Renal cortex interstitium (tissue), 11 donors: ENCODE measurements around the gene GUCA1C. TPM values are rescaled to one million over a fixed set of nuclear protein-coding genes. Genes with fewer than 3 reads are reported as not detected.

ENCODE experiments used
- DNase-seq, 11 donors: peaks; one replicate each; pipeline ENCODE4 v3.0.0-alpha.2; 2013; ENCODE audit warnings: low read depth in 9 of 11, low spot score in 4 of 11; ENCODE audit errors: extremely low read depth in 1 of 11
- polyA plus RNA-seq, 3 donors: library from polyadenylated mRNA; unstranded; fragments of 120-200 nt; gene quantifications; one replicate each; pipeline ENCODE4 v1.2.1, GENCODE V29; 2013; ENCODE audit not compliant: insufficient read length in 3 of 3

The GUCA1C gene
- polyA plus RNA-seq, 3 donors = 0.22 to 0.35 (median 0.27) TPM

GRCh38 chr3:108918866-108919265, 34.8 kb downstream of the GUCA1C start:
- no peak for DNase-seq

GRCh38 chr3:108914774-108915641, 38.7 kb downstream of the GUCA1C start:
- peak in 7 of 11 donors; percentile 25 to 54 (median 41) for DNase-seq

DNA sequence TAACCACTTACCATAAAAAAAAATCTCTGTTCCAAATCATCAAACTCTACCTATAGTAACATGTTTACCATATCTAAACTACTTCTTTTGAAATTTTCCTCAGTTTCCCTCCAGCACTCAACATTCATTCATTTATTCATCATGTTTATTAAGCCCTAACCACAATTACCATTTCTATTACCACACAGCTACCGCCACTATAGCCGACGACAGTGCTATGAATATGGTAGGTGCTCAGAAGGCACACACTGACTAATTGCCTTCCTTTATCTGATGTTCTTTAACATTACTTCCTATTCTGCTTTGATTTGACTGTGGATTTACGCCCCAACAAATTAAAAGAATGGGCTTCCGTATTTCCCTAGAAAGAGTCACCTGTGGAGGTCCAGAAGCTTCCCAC, 43.9 kb downstream of the GUCA1C start:
- DNase-seq = no peak

GRCh38 chr3:108907194-108907593, 46.5 kb downstream of the GUCA1C start:
- DNase-seq = peak in 1 of 11 donors; percentile 42

- DNase-seq = no peak
Measured at GRCh38 chr3:108899530-108899929, 54.1 kb downstream of the GUCA1C start.

GRCh38 chr3:108897883-108898282, 55.8 kb downstream of the GUCA1C start:
- no peak for DNase-seq

DNA sequence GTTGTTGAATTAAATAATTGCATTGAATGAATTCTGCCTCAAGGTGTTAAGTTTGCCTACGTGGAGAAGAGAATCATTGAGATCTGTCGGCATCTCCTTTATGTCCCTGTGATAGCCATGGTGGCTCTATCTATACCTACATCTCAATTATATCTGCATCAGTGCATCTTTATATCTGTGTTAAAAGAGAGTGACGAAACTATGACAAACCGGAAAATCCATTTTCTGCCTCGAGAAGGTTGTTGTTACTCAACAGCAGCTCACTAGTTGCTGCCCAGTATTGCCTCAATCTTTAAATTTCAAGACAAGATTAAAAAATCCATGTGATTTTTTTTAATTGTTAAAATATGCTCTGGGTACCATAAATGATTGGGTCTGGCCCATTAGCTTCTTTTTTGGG, 58.7 kb downstream of the GUCA1C start:
- no peak for DNase-seq

DNA sequence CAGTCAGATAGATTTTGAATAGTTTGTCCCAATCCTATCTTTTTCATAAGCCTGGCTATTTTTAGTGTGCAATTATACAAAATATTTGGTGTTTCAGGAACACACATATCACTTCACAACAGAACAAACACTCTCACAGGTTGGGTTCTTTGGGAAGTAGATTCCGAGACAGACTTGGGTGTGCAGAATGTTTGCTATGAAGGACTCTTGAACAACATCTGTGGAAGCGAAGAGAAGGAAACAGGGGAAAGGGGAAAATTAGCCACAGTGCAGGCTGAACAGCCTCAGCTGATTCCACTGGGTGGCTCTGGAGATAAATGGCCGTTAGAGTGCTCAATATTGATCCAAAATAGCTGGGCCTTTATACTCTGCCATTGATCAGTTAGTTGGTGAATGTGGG, 61.8 kb downstream of the GUCA1C start:
- DNase-seq = no peak

- no peak for DNase-seq
Measured at GRCh38 chr3:108887777-108888176, 65.9 kb downstream of the GUCA1C start.

- DNase-seq = peak in 2 of 11 donors; percentile 12 to 29
Measured at GRCh38 chr3:108887121-108887520, 66.6 kb downstream of the GUCA1C start.

- no peak for DNase-seq
Measured at GRCh38 chr3:108883373-108883772, 70.3 kb downstream of the GUCA1C start.

- no peak for DNase-seq
Measured at GRCh38 chr3:108882762-108883161, 70.9 kb downstream of the GUCA1C start.

- DNase-seq = no peak
Measured at GRCh38 chr3:108879915-108880314, 73.8 kb downstream of the GUCA1C start.

GRCh38 chr3:108877901-108878300, 75.8 kb downstream of the GUCA1C start:
- DNase-seq = no peak

DNA sequence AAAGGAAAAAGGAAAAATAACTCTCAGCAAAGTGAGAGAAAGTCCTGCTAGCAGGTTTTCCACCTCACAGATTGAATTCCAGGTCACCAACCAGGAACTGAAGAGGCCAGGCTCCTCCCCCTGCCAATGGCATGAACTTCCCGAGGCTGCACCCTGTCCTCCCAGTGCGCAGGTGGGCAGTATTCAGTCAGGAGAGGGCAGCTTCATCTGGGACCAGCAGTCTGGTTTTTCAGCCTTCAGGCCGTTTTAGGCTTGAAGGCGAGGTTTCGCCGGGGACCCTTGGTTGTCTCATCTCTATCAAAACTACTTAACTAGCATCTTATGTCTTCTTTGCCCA, 89.9 kb downstream of the GUCA1C start:
- no peak for DNase-seq

DNA sequence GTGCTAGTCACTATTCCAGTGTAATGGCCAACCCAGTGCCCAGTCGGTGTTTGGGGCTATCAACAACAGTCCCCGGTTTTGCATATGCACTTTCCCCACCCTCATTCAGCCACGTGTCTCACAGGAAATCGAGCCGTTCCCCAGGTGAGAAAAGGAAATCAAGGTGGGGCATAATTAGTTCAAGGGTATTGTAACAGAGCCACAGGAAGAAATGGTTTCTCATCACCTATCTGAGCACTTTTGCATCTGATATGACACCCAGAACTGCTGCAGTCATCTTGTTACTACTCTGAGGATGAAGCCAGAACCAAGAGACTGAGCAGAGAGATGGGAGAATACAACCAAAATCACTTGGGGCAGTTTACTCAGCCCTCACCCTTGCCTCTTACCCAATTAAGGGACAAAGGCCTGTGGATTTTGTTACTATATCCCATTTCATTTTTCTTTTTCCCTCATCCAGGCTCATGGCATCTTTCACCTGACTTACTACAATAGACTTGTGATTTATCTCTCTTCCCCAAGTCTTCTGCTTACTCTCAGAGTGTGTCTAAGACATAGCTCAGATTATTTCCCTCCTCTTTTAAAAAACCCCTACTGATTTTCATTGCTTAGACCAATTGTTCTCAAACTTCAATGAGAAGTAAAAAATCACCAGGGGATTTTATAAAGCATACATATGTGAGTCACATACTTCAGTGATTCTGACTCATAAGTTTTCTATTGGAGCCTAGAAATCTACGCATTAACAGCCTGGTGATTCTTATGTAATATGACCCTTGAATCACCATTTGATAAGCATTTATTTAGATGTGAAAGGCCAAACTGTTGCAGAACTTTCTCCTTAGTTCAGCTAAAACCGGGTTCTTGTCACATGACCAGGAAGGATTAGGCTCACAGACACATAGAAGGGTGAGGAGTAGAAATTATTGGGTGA, 90.5 kb downstream of the GUCA1C start:
- no peak for DNase-seq

- DNase-seq = no peak
Measured at GRCh38 chr3:108861401-108861800, 92.3 kb downstream of the GUCA1C start.
